HUDEP-2 (cell line): ENCODE data around the gene UQCRFS1.
"Not testable (repeated sequence)": the region's sequence is repeated elsewhere in the genome, so short reads cannot be mapped to it uniquely, and the experiment has no call there.

Experiments
- DNase-seq, 76 experiments: peaks; one replicate each; lab custom pipeline; 2025; ENCODE audit not compliant: unreplicated experiment in 76 of 76; lab: John Stamatoyannopoulos, UW

The UQCRFS1 gene

DNA sequence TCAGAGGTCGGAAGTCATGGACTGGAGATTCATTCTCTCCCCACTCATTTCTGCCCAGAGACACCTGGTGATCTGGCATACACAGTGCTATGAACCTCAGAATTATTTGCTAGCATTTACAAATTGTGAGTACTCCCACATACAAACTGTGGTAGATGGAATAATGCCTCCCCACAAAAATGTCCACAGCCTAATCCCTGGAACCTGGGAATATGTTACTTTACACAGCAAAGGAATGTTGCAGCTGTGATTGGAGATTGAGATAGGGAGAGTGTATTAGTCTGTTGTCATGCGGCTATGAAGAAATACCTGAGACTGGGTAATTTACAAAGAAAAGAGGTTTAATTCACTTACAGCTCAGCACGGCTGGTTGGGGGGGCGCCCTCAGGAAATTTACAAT lies 3.1 kb upstream of the UQCRFS1 start:
- no peak for DNase-seq

DNA sequence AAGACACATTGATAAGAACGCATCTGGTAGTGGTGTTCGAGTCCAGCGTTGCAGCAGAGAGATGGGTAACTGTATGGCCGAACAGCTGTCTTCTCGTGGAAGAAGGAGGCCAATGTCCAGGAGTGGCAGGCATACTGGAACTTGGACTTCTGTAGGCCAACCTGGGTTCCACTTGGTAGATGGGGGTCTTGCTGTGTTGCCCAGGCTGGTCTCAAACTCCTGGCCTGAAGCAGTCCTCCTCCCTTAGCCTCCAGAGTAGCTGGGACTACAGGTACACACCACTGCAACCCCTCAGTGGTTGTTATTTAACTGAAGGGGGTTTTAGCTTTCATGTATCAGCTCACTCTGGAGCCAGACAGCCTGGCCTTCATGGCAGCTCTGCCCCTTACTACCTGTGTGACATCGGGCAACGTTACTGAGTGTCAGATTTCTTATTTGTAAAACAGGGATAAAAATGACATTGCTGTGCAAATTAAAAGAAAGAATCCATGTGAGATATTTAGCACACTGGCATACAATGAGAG lies 2.4 kb upstream of the UQCRFS1 start:
- DNase-seq = no peak

DNA sequence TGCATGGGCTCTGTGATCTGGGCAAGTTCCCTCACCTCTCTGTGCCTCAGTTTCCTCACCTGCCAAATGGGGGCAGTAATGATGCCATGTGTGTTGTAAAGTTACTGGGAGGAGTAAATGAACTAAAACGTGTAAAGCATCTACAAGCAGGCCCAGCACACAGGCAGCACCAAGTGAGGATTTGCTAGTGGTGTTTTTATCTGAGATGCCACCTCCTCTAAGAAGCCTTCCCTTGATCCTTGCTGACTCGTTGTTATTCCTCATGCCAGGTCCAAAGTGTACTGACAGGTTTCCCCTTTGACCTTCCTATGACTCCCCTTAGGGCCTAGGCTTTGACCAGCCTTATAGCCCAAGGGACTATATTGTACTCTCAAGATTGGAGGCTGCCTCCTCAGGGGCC lies 1.5 kb upstream of the UQCRFS1 start:
- DNase-seq = no peak

DNA sequence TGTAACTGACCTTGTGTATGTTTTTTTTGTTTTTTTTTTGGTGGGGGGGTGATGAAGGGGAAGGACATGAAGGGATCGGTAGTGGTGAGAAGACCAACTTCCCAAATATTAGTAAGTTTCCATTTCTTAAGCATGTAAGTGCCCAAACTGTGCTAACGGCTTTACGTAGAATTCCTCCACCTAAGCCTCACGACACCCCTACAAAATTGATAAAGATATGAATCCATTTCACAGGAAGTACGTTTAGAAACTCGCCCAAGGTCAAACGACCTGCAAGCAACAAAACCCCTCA lies 649 bp downstream of the UQCRFS1 start:
- DNase-seq = peak in 4 of 76 experiments; percentile 3 to 48 (median 30)

DNA sequence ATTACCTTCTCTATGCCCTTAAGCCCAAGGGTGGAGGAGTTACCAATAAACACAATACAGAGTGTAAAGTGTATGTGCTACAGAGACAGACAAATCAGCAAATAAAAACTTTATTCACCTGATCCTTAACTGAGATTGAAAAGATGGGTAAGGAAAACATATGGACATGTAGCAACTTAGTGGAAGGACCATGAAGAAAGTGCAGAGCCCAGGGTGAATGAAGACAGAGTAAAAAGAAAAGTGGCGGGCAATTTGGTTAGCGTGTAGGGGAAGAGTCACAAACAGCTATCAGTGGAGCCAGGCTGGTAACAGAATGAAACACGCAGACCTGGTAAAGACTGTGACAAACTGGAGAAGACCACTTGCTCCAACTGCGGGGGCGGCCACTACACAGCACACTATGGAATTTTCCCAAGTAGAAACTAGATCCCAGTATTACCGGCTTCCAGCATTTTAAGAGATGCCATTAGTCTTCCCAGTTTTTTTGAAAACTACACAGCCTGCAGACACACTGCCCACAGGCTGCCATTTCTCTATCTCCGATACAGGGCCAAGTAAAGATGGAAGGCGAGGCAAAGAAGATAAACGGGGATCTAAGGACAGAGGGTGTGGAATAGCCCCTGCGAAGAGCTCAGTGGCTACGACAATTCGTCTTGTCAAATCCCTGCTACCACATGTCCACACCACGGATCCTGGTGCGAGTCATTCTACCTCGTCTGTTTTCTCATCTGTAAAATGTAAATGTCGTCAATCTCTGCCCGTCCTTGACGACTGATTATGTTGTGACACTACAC lies 1.2 kb downstream of the UQCRFS1 start:
- peak in 12 of 76 experiments; percentile 12 to 47 (median 22) for DNase-seq

DNA sequence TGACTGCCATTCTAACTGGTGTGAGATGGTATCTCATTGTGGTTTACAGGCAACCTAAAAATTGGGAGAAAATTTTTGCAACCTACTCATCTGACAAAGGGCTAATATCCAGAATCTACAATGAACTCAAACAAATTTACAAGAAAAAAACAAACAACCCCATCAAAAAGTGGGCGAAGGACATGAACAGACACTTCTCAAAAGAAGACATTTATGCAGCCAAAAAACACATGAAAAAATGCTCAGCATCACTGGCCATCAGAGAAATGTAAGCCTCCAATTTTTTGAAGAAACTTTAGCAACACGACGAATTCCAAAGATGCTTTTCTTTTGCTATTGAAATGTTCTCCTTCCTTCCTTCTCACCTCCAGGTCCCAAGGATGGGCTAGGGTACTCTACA lies 1.9 kb downstream of the UQCRFS1 start:
- DNase-seq = not testable (repeated sequence)

DNA sequence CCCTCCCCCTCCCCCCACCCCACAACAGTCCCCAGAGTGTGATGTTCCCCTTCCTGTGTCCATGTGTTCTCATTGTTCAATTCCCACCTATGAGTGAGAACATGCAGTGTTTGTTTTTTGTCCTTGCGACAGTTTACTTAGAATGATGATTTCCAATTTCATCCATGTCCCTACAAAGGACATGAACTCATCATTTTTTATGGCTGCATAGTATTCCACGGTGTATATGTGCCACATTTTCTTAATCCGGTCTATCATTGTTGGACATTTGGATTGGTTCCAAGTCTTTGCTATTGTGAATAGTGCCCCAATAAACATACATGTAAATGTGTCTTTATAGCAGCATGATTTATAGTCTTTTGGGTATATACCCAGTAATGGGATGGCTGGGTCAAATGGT lies 2.4 kb downstream of the UQCRFS1 start:
- not testable (repeated sequence) for DNase-seq

DNA sequence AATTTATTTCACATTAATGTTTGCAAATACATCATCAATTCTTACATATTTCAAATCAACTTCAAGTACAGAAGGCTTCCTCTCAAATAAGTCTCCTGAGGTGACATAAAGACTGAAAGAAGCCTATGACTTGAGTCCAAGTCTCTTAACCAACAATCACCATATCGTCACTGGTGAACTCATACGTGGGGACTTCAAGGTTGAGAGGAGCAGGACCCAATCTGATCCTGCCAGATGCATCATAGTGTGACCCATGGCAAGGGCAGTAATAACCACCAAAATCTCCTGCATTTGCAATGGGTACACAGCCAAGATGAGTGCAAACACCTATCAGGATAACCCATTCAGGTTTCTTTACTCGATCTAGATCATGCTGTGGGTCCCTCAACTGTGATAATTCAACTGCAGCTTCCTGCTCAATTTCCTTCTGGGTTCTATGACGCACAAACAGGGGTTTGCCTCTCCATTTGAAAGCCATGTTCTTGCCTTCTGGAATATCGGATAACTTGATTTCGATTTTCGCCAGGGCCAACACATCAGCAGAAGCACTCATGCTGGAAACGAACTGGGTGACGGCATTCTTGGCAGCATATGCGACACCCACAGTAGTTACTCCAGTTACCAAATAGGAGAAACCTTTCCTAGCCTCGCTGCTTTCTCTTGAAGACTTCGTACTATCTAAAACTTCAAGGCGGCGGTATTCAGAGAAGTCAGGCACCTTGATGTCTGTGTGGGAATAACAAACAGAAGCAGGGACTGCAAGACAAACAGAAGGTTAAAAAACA lies 5.4 kb downstream of the UQCRFS1 start:
- not testable (repeated sequence) for DNase-seq

DNA sequence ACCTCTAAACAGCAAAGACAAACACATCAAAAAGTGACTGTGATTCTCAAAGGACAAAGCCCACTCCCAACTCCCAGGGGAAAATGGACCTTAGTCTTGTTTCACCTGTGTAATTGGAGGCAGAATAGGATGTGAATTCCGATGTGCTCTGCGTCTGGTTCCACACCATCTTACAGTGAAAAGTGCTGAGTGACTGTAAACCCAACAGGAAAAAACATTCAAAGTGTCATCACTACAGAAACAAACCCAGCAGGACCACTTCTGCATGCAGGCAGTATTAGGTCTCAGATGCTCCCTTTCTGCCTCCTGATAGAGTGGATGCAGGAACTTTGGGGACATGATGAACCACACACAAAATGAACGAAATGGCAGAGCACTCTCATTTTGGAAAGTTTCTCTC lies 6.5 kb downstream of the UQCRFS1 start:
- DNase-seq = no peak

DNA sequence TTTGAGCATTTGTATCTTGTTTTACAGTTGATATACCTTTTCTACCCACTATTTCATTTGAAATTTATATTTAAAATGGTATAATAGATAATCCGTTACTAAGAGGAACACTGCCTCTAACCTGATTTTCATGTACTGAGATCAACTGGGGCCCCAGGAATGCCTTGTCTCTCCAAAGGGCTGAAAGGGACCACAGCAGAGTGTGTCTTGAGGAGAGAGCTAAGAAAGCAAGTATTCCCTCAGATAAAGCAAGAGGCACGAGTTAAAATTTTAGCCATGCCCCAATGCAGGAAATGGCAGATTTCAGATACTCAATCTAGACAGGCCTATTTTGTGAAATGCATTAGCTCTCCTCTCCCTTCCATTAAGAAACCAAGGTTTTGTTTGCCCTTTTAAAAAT lies 10.7 kb downstream of the UQCRFS1 start:
- no peak for DNase-seq

DNA sequence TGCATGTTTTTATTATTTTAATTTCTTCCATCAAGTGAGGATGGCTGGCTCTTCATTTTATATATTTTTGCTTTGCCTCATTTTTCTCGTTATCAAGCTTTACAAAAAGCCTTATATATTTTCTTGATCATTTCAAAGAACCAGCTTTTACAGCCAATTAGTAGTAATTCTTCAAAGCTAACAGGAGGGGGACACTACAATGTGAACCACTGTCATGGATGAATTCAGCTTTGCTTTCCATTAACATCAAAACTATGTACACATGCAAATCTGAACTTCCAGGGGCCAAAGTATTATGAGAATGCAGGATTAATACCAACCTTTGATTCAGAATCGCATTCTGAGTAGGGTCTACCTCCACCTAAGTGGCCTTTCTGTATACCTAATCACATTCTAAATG lies 11.1 kb downstream of the UQCRFS1 start:
- no peak for DNase-seq

DNA sequence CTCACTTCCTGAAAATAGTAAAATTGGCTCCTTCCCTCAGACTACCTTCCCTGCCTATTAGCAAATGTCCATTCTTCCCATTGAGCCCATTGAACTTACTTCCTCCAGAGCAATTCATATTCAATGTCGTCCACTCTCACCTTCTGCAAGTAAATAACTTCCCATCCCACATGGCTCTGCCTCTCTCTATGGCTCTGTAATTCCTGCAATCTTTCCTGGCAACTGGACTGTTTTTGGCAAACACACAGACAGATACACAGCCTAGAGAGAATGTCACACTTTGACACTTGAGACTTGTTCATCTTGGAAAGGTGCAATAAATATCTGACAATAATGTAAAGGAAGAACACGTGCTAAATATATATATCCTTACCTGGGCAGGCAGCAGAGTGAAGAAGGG lies 18.3 kb downstream of the UQCRFS1 start:
- no peak for DNase-seq

DNA sequence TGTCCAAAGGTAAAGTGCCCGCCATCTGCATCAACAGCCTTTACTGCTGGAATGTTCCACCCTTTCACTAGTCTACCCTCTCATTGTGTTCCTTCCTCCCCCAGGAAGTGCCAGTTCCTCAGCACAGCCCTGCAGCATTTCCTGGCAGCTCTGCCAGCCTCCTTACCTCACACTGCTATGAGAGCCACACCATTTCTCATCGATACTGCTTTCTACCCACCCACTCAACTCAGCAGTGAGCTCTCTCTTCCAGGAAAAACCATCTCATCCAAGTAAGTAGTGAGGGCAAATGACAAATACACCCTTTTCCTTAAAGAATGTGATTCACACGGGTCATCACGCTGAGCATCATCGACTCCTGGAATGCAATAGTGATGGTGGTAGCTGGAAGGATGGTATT lies 19.8 kb downstream of the UQCRFS1 start:
- no peak for DNase-seq

DNA sequence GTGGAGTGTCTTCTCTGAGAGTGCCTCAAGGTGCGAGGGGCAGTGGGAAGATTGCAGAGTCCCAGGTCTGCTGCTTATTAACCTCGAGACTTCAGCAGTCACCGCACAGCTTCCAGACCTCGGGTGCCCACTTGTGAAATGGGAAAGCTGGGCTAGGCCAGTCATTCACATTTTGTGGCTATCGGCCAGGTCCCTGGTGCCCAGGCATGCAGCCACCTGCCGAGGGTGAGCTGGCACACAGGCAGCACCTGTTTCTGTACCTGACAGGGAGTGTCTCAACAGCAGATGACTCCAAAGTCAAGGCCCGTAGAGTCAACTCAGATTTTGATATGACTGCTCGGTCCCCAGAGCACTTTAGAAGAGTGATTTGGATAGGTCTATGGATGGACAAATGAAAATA lies 21.9 kb downstream of the UQCRFS1 start:
- DNase-seq = no peak

DNA sequence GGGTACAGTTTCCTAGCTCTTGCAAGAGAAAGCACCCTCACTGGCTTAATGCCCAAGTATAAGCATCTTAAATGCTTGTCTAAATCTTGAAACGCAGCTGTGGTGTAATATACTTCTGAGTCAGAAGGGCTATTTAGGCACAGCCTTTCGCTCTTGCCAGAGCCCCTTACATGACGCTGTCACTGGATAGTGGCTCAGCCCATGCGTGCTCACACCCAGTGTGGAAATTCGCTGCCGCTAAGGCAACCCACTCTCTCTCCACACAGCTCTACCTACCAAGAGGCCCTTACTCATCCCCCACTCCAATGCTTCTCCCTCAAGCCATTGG lies 24.0 kb downstream of the UQCRFS1 start:
- no peak for DNase-seq

DNA sequence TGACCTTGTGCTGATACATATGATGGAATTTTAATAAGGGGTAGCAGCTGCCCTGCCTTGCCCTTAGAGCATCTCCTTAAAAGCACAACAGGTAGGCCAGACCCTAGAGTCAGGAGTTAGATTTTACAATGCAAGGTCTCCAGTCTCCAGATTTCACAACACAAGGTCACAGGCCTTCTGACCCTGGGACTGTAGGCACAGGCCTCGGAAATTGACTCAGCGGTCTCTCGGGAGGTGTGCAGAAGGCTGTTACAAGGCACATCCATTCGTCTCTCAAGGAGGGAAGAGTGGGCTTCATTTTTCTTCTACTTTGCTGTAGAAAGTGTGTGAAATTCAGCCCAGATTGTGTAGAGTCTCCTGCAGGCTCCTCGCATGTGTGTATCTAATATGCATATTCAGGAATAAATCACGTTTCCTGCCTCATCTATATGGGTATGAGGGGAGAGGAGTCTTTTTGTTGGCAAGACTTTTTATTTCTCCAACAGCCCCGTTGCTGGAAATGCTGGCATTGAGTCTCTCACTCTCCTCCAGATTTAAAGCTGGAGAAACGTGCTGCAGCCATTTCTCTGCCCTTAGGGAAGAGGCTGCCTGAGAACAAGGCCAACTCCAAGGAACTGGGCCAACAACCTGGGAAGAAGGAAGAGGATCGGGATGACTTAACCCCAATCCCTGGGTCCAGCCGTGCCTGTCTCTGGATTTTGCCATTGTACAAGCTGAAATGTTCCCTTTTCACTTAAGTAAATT lies 24.5 kb downstream of the UQCRFS1 start:
- no peak for DNase-seq

DNA sequence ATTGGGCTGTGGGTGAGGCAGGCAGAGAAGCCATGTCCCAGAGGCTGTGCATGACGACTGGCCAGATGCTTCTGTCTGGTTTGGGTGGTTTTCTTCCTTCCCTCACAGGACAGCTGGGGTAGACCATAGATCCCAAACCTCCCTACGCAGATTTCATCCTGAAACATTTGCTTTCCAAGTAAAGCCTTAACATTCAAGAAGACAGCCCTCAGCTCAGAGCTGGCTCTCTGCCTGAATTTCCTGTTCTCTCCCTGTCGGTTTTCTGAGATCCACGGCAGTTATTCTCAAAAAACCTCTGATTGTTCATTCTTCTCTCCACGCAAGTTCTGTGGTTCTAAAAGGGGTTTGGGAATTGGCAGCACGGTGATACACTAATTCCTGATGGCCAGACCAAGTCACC lies 25.3 kb downstream of the UQCRFS1 start:
- DNase-seq = no peak

DNA sequence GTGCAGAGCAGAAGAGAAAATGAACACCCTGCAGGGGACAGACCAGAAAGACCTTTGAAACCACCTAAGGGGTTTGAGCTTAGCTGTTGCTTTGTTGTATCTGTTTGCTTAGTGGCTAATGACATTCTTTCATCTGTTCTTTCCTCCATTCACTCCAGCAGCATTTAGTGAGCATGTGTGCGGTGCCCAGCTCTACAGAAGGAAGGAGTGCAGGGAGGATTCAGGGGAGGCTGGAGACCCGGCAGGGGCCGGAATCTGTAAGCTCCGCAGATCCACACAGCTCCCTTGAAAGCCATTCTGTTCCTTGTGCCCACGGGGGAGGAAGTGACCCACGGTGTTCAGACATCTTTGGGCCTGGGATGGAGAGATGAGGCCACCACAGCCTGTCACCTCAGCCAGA lies 27.5 kb downstream of the UQCRFS1 start:
- DNase-seq = no peak

DNA sequence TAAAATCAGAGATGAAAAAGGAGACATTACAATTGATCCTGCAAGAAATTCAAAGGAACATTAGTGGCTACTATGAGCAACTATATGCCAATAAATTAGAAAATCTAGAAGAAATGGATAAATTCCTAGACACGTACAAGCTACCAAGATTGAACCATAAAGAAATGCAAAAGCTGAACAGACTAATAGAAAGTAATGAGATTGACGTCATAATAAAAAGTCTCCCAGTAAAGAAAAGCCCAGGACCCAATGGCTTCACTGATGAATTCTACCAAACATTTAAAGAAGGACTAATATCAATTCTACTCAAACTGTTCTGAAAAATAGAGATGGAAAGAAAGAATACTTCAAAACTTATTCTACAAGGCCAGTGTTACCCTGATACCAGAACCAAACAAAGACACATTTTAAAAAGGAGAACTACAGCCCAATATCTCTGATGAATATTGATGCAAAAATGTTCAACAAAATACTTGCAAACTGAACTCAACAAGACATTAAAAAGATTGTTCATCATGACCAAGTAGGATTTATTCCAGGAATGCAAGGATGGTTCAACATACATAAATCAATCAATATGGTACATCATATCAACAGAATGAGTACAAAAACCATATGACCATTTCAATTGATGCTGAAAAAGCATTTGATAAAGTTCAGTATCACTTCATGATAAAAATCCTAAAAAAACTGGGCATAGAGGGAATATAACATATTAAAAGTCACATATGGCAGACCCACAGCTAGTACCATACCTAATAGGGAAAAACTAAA lies 35.8 kb downstream of the UQCRFS1 start:
- DNase-seq = no peak

DNA sequence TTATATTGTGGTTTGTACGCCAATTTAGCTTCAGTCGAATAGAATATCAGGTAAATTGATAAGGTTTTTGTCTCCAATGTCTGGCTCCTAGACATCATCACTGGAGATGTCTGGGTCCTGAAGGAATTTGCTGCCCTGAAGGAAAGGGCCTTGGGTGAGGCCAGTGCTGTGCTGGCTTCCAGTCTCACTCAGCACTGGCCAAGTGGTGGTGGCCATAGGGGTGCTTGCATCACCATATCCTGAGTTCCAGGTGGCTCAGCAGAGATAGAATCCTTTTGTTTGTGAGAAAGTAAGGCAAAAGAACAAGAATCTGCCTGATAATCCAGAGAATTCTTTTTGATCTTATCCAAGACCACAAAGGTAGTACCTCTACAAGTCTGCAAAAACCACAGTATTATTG lies 39.1 kb downstream of the UQCRFS1 start:
- DNase-seq = no peak

DNA sequence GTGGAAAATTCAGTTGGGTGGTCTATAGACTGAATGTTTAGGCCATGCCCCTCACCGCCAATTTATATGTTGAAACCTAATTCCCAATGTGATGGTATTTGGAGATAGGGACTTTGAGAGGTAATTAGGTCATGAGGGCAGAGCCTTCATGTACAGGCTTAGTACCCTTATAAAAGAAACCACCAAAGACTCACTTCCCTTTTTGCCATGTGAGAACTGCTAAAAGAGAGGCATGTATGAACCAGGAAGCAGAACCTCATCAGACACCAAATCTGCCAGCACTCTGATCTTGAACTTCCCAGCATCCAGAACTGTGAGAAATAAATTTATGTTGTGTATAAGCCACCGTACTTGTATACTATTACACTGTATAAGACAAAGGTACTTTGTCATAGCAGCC lies 40.6 kb downstream of the UQCRFS1 start:
- DNase-seq = no peak
